ENCODE results near the gene CD80.

The CD80 gene

DNA sequence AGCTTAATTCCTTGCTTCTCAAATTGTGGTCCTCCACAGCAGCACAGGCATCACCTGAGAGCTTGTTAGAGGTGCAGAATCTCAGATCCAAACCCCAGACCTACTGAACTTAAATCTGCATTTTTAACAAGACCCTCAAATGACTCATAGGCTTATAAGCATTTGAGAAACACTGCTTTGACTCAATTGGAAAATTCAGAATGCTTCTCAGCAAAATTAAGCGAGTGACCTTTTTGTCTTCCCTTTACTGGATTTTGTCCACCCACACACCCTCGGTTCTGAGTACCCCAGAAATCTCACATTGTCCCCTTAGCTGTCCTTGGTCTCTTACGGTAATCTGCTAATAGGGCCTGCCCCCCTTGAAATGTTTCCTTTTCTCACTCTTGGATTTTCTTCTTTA is 17.9 kb downstream of the CD80 start:
- TF ChIP-seq, protein P1, sequence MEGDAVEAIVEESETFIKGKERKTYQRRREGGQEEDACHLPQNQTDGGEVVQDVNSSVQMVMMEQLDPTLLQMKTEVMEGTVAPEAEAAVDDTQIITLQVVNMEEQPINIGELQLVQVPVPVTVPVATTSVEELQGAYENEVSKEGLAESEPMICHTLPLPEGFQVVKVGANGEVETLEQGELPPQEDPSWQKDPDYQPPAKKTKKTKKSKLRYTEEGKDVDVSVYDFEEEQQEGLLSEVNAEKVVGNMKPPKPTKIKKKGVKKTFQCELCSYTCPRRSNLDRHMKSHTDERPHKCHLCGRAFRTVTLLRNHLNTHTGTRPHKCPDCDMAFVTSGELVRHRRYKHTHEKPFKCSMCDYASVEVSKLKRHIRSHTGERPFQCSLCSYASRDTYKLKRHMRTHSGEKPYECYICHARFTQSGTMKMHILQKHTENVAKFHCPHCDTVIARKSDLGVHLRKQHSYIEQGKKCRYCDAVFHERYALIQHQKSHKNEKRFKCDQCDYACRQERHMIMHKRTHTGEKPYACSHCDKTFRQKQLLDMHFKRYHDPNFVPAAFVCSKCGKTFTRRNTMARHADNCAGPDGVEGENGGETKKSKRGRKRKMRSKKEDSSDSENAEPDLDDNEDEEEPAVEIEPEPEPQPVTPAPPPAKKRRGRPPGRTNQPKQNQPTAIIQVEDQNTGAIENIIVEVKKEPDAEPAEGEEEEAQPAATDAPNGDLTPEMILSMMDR (IDR thresholded peaks at IDR 0.05; ENCODE audit: extremely low read depth, insufficient read depth, missing control alignments), result no peak
- in situ Hi-C loops (cut with MboI; ENCODE audit: low pct_unique_long_range_greater_than_20kb, low sequenced_read_pairs, unreplicated experiment), result no loop called here
- no peak for DNase-seq (ENCODE audit: low spot score)

DNA sequence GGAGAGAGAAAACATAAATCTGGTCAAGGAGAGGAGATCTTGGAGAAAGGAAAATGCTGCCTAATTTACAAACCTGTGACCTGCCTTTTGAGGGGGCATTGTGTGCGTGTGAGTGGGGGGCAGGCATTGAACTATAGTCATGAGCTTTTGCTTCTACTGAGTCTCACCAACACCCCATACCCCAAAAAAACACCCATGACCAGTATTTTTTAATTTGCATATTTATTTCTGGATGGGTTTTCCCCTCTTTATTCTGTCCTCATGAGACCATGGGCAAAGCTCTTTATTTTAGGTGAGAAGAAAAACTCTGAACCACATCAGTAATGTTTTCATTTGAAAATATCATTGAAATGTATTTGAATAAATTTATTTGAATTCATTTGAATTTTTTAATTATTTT is 20.6 kb downstream of the CD80 start:
- TF ChIP-seq, protein P1 (IDR thresholded peaks at IDR 0.05; ENCODE audit: extremely low read depth, insufficient read depth, missing control alignments), result no peak
- peak; percentile 21 for DNase-seq (ENCODE audit: low spot score)
- in situ Hi-C loops (cut with MboI; ENCODE audit: low pct_unique_long_range_greater_than_20kb, low sequenced_read_pairs, unreplicated experiment), result no loop called here

DNA sequence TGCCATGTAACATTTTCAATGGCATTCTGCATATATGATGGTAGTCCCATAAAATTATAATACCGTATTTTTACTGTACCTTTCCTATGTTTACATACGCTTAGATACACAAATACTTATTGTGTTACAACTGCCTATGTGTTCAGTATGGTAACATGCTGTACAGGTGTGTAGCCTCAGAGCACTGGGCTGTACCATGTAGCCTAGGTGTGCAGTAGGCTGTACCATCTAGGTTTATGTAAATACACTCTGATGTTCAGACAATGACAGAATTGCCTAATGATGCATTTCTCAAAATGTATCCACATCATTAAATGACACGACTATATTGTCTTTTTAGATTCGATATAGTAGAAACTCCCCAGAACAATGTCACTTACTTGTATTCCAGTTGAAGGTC is 22.7 kb downstream of the CD80 start:
- TF ChIP-seq, protein P1 (IDR thresholded peaks at IDR 0.05; ENCODE audit: extremely low read depth, insufficient read depth, missing control alignments), result no peak
- in situ Hi-C loops (cut with MboI; ENCODE audit: low pct_unique_long_range_greater_than_20kb, low sequenced_read_pairs, unreplicated experiment), result no loop called here
- DNase-seq (ENCODE audit: low spot score), result no peak

DNA sequence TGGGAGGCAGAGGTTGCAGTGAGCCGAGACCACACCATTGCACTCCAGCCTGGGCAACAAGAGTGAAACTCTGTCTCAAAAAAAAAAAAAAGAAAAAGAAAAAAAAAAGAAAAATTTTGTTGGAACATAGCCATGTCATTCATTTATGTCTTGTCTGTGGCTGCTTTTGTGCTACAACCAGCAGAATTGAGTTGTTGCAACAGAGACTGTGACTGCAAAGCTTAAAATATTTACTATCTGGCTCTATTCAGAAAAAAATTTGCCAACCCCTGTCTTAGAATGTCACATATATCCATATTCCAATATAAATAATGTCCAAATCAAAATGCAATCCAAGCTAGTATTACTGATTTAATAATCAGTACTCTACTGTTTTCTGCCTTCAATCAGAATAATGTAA is 25.1 kb downstream of the CD80 start:
- DNase-seq (ENCODE audit: low spot score), result no peak
- TF ChIP-seq, protein P1 (IDR thresholded peaks at IDR 0.05; ENCODE audit: extremely low read depth, insufficient read depth, missing control alignments), result no peak
- in situ Hi-C loops (cut with MboI; ENCODE audit: low pct_unique_long_range_greater_than_20kb, low sequenced_read_pairs, unreplicated experiment), result no loop called here

DNA sequence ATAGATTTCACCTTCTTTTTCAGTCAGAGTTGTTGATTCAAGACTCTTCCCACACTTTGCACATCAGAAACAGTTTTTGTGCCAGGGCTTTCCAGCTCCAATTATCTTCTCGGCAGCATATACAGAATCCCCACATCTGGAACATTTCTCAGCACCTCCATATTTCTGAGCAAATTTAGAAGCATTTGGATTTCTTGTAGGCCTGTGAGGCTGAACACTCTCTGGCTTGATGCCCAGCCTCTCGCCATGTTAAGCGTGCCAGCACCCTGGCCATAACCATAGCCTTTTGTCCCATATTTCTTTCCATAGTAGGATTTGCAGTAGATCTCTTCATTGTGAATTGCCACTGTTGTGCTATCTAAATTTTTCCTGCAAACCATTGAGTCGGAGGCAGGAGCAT is 28.3 kb downstream of the CD80 start:
- DNase-seq (ENCODE audit: low spot score), result no peak
- TF ChIP-seq, protein P1 (IDR thresholded peaks at IDR 0.05; ENCODE audit: extremely low read depth, insufficient read depth, missing control alignments), result no peak
- in situ Hi-C loops (cut with MboI; ENCODE audit: low pct_unique_long_range_greater_than_20kb, low sequenced_read_pairs, unreplicated experiment), result no loop called here

DNA sequence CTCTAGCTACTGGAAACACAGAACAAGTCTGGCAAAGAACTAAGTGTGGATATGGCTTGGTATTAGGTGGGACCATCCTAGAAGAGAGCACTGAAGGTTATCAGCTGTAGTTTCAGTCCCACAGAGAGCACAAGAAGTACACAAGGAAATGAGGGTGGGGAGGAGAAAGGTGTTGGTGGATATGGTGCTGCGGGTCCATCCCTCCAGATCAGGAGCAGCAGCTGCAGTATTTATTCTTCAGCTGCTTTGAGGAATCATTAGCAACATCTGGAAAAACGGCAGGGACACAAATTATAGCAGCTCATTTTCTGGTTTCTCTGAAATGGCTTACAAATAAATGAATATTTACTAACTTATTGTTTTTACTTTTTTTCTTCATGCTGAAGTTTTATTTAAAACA is 29.0 kb downstream of the CD80 start:
- in situ Hi-C loops (cut with MboI; ENCODE audit: low pct_unique_long_range_greater_than_20kb, low sequenced_read_pairs, unreplicated experiment), result no loop called here
- TF ChIP-seq, protein P1 (IDR thresholded peaks at IDR 0.05; ENCODE audit: extremely low read depth, insufficient read depth, missing control alignments), result no peak
- DNase-seq (ENCODE audit: low spot score), result no peak

DNA sequence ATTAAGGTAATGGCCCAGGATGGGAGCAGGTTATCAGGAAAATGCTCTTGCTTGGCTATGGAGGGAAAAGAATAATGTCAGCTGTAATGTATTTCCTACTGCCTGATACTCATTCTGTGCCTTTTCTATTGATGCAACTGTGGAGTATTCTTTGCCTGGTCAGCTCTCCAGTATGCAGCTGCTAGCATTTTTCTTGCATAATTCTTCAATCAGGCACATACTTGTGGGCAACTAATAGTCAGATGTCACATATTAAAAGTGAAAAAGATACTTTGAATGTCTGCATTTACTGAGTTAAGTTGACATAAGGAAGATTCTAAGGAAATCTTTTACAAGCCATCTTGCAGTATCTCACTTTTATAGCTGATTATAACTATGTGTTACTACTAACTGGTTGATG is 29.5 kb downstream of the CD80 start:
- TF ChIP-seq, protein P1 (IDR thresholded peaks at IDR 0.05; ENCODE audit: extremely low read depth, insufficient read depth, missing control alignments), result no peak
- DNase-seq (ENCODE audit: low spot score), result no peak
- in situ Hi-C loops (cut with MboI; ENCODE audit: low pct_unique_long_range_greater_than_20kb, low sequenced_read_pairs, unreplicated experiment), result no loop called here
